ENCODE measurements around the gene IER3. TPM values are rescaled to one million over a fixed set of nuclear protein-coding genes. Genes with fewer than 3 reads are reported as not detected.
A peak's percentile ranks its signal among the peaks of the same experiment; 100 is the strongest.

IER3 gene
- total and polyA plus RNA-seq, 2 of the 8 experiments (the other 6 are each of a cell fraction or from before 2014, with no cell fraction given), result 11.9 to 26.5 TPM

GRCh38 chr6:30742316-30743098 lies 1.8 kb downstream of the IER3 start, which contains the start of gene FLOT1 (continued):
- TF ChIP-seq TCF12 (IDR thresholded peaks at IDR 0.05; ENCODE audit: low read depth, low read length), result no peak
- peak; percentile 97 for TF ChIP-seq CEBPB (IDR thresholded peaks at IDR 0.05; ENCODE audit: low read depth, low read length)
- TF ChIP-seq POLR2A (IDR thresholded peaks at IDR 0.05; ENCODE audit: control extremely low read depth in 1 of 2, low read depth in 2 of 2, low read length in 2 of 2), result peak; percentile 24 to 47
- TF ChIP-seq BACH1 (IDR thresholded peaks at IDR 0.05; ENCODE audit: low read length), result peak; percentile 11; the same call in 1 of the 2 replicates
- peak; percentile 2 to 4; a peak in 2 of 4 replicates for TF ChIP-seq RAD21 (IDR thresholded peaks at IDR 0.05 in 1 of 2, conservative IDR thresholded peaks at IDR 0.05 in 1 of 2; ENCODE audit: low read depth in 2 of 2, low read length in 2 of 2)
- TF ChIP-seq CHD2 (IDR thresholded peaks at IDR 0.05; ENCODE audit: low read length), result no peak
- TF ChIP-seq HDAC6 (IDR thresholded peaks at IDR 0.05; ENCODE audit: low read depth, low read length), result no peak
- peak; percentile 20; the same call in 1 of the 2 replicates for TF ChIP-seq TEAD4 (IDR thresholded peaks at IDR 0.05; ENCODE audit: low read depth, low read length)
- TF ChIP-seq JUND (IDR thresholded peaks at IDR 0.05; ENCODE audit: low read length), result no peak
- no peak for TF ChIP-seq POU5F1 (IDR thresholded peaks at IDR 0.05; ENCODE audit: low read depth, low read length)
- peak; percentile 55 for TF ChIP-seq POLR2AphosphoS5 (IDR thresholded peaks at IDR 0.05; ENCODE audit: low read depth, low read length)
- peak; percentile 25; the same call in 1 of the 2 replicates for TF ChIP-seq TBP (IDR thresholded peaks at IDR 0.05; ENCODE audit: low read depth, low read length)
- TF ChIP-seq TAF7 (optimal IDR thresholded peaks at IDR 0.05; ENCODE audit: borderline replicate concordance, low read depth, low read length), result peak; percentile 49
- TF ChIP-seq TAF1 (IDR thresholded peaks at IDR 0.05; ENCODE audit: low read depth, low read length), result peak; percentile 33; the same call in 1 of the 2 replicates
- TF ChIP-seq GABPA (IDR thresholded peaks at IDR 0.05; ENCODE audit: borderline replicate concordance, insufficient read depth, low read length), result 0 out of 2 replicates have a peak, but pooled peaks have one; percentile 6
- TF ChIP-seq FOSL1 (IDR thresholded peaks at IDR 0.05; ENCODE audit: insufficient read depth, low read depth, low read length), result no peak
- peak; percentile 72 for TF ChIP-seq ASH2L (IDR thresholded peaks at IDR 0.05; ENCODE audit: low read length)
- no peak; the same call in 1 of the 2 replicates for TF ChIP-seq SP1 (IDR thresholded peaks at IDR 0.05; ENCODE audit: low read depth, low read length)
- no peak for TF ChIP-seq KDM5A (IDR thresholded peaks at IDR 0.05; ENCODE audit: low read length)
- peak; percentile 66 for TF ChIP-seq MAX (IDR thresholded peaks at IDR 0.05)
- TF ChIP-seq RXRA (IDR thresholded peaks at IDR 0.05; ENCODE audit: insufficient read depth, low read depth, low read length), result peak; percentile 79; the same call in 1 of the 2 replicates
- TF ChIP-seq CREB1 (IDR thresholded peaks at IDR 0.05), result 0 out of 2 replicates have a peak, but pooled peaks have one; percentile 10
- no peak for TF ChIP-seq SIX5 (IDR thresholded peaks at IDR 0.05; ENCODE audit: low read depth, low read length)
